Ishikawa (cell line): ENCODE measurements around the gene TRAPPC12.

Source experiments
- CEBPB ChIP-seq: IDR thresholded peaks from 2 replicates; pipeline ENCODE4 v1.6.1; 2012
- CREB1 ChIP-seq: IDR thresholded peaks from 2 replicates; pipeline ENCODE4 v1.6.1; 2012; ENCODE audit warnings: low read depth
- EGR1 ChIP-seq: IDR thresholded peaks from 2 replicates; pipeline ENCODE4 v1.6.1; 2012
- EP300 ChIP-seq: IDR thresholded peaks from 2 replicates; pipeline ENCODE4 v1.6.1; 2012; ENCODE audit warnings: borderline replicate concordance
- FOXM1 ChIP-seq: IDR thresholded peaks from 2 replicates; pipeline ENCODE4 v1.6.1; 2012; ENCODE audit warnings: low read depth, borderline replicate concordance
- MAX ChIP-seq: IDR thresholded peaks from 2 replicates; pipeline ENCODE4 v1.6.1; 2012
- NFIC ChIP-seq: IDR thresholded peaks from 2 replicates; pipeline ENCODE4 v1.6.1; 2012
- RAD21 ChIP-seq: IDR thresholded peaks from 2 replicates; pipeline ENCODE4 v1.6.1; 2012; ENCODE audit warnings: low read depth
- TAF1 ChIP-seq: IDR thresholded peaks from 2 replicates; pipeline ENCODE4 v1.6.1; 2012; ENCODE audit warnings: low read depth, mild to moderate bottlenecking
- TCF12 ChIP-seq: IDR thresholded peaks from 2 replicates; pipeline ENCODE4 v1.6.1; 2012; ENCODE audit warnings: low read depth
- TEAD4 ChIP-seq: IDR thresholded peaks from 2 replicates; pipeline ENCODE4 v1.6.1; 2012
- YY1 ChIP-seq: IDR thresholded peaks from 2 replicates; pipeline ENCODE4 v1.6.1; 2012; ENCODE audit warnings: low read depth
- ZBTB7A ChIP-seq: IDR thresholded peaks from 2 replicates; pipeline ENCODE4 v1.6.1; 2012; ENCODE audit warnings: low read depth
- TF ChIP-seq, protein P1 (sequence below): IDR thresholded peaks from 2 replicates; pipeline ENCODE4 v1.6.1; 2012
- TF ChIP-seq, protein P2 (sequence below): IDR thresholded peaks from 2 replicates; pipeline ENCODE4 v1.6.1; 2012; ENCODE audit warnings: low read depth, mild to moderate bottlenecking

Gene TRAPPC12

GRCh38 chr2:3344897-3345296 lies 34.6 kb upstream of the TRAPPC12 start:
- TF ChIP-seq EGR1: no peak
- no peak for TF ChIP-seq TEAD4
- TF ChIP-seq NFIC: no peak
- TF ChIP-seq YY1: no peak
- no peak for TF ChIP-seq ZBTB7A
- TF ChIP-seq CREB1: no peak
- TF ChIP-seq FOXM1: no peak
- TF ChIP-seq EP300: no peak
- no peak for TF ChIP-seq MAX
- TF ChIP-seq CEBPB: no peak
- no peak for TF ChIP-seq RAD21
- TF ChIP-seq, protein P1, sequence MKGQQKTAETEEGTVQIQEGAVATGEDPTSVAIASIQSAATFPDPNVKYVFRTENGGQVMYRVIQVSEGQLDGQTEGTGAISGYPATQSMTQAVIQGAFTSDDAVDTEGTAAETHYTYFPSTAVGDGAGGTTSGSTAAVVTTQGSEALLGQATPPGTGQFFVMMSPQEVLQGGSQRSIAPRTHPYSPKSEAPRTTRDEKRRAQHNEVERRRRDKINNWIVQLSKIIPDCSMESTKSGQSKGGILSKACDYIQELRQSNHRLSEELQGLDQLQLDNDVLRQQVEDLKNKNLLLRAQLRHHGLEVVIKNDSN: no peak
- TF ChIP-seq TAF1: no peak
- no peak for TF ChIP-seq TCF12
- TF ChIP-seq, protein P2, sequence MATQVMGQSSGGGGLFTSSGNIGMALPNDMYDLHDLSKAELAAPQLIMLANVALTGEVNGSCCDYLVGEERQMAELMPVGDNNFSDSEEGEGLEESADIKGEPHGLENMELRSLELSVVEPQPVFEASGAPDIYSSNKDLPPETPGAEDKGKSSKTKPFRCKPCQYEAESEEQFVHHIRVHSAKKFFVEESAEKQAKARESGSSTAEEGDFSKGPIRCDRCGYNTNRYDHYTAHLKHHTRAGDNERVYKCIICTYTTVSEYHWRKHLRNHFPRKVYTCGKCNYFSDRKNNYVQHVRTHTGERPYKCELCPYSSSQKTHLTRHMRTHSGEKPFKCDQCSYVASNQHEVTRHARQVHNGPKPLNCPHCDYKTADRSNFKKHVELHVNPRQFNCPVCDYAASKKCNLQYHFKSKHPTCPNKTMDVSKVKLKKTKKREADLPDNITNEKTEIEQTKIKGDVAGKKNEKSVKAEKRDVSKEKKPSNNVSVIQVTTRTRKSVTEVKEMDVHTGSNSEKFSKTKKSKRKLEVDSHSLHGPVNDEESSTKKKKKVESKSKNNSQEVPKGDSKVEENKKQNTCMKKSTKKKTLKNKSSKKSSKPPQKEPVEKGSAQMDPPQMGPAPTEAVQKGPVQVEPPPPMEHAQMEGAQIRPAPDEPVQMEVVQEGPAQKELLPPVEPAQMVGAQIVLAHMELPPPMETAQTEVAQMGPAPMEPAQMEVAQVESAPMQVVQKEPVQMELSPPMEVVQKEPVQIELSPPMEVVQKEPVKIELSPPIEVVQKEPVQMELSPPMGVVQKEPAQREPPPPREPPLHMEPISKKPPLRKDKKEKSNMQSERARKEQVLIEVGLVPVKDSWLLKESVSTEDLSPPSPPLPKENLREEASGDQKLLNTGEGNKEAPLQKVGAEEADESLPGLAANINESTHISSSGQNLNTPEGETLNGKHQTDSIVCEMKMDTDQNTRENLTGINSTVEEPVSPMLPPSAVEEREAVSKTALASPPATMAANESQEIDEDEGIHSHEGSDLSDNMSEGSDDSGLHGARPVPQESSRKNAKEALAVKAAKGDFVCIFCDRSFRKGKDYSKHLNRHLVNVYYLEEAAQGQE: no peak

- TF ChIP-seq, protein P2: no peak
- TF ChIP-seq CEBPB: no peak
- TF ChIP-seq MAX: no peak
- no peak for TF ChIP-seq YY1
- no peak for TF ChIP-seq CREB1
- TF ChIP-seq NFIC: no peak
Measured at GRCh38 chr2:3345621-3346020, 33.9 kb upstream of the TRAPPC12 start.

DNA sequence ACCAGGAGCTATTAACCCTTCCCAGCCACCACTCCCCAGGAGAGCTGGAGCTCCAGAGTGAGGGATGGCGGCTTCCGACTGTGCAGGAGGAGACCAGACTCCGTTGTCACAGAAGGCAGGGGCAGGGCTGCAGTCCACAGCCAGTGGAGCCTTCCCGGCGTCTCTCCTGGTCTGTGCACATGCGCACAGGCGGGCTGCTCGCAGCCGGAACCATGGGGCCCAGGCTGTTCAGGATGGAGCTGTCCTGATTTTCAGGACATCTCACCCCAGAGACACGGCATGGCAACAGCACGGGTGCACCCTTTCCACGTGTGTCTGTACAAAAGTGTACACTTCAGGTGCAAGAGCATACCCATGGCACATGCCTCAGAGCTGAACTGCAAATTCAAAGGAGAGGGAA lies 30.7 kb upstream of the TRAPPC12 start:
- TF ChIP-seq EGR1: no peak
- TF ChIP-seq CEBPB: no peak
- TF ChIP-seq NFIC: no peak
- no peak for TF ChIP-seq TAF1
- no peak for TF ChIP-seq MAX
- TF ChIP-seq TEAD4: no peak
- TF ChIP-seq, protein P1: no peak
- TF ChIP-seq, protein P2: no peak
- no peak for TF ChIP-seq RAD21
- no peak for TF ChIP-seq EP300
- TF ChIP-seq FOXM1: no peak
- no peak for TF ChIP-seq ZBTB7A
- no peak for TF ChIP-seq TCF12
- no peak for TF ChIP-seq CREB1
- no peak for TF ChIP-seq YY1

DNA sequence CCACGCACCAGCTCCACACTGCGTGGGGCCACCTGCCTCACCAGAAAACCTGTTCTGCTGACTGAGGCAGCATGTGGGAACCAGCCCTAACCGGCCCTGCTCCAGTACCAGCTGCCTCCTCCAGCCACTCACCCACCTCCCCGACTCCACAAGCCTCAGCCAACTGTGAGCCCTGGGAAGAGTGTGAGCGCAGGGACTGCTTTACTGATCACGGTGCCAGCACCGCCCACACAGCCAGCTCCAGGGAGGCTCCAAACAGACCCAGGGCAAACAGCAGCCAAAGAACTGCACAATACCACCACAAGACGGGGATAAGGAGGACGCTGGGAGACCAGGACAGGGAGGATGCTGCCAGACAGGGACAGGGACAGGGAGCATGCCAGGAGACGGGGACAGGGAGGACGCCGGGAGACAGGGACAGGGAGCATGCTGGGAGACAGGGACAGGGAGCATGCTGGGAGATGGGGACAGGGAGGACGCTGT lies 30.2 kb upstream of the TRAPPC12 start:
- TF ChIP-seq, protein P1: no peak
- TF ChIP-seq TCF12 (no peak), TEAD4 (no peak), MAX (no peak), YY1 (no peak), CREB1 (no peak), RAD21 (no peak), EP300 (no peak), FOXM1 (no peak), EGR1 (no peak), TAF1 (no peak)
